Stomach (tissue), 4 donors: ENCODE measurements around the gene CASTOR1.

Experiments
- CTCF ChIP-seq, 7 experiments: fragments of 450-650 bp in 4 of 7; fragments of 200-600 bp in 3 of 7; sonication (generic) in 3 of 7; IDR thresholded peaks; one replicate each; pipeline ENCODE4 v1.5.1; 2016 to 2019; ENCODE audit warnings: antibody characterized with exemption in 7 of 7, control low read depth in 2 of 7, mild to moderate bottlenecking in 1 of 7
- POLR2AphosphoS5 ChIP-seq, 3 donors: sonication (generic); formaldehyde crosslinking; IDR thresholded peaks; one replicate each; pipeline ENCODE4 v1.6.1; 2016; ENCODE audit warnings: antibody characterized with exemption in 3 of 3

GRCh38 chr22:30239488-30240405 lies 49.6 kb downstream of the CASTOR1 start:
- no peak for TF ChIP-seq POLR2AphosphoS5 (IDR thresholded peaks at IDR 0.05)
- TF ChIP-seq CTCF (IDR thresholded peaks at IDR 0.05), result no peak
